Gastroesophageal sphincter (tissue), 4 donors: ENCODE measurements around the gene WSCD2. TPM values are rescaled to one million over a fixed set of nuclear protein-coding genes. Genes with fewer than 3 reads are reported as not detected.

Source experiments
- ATAC-seq: fragments of 150-250 bp; one replicate; pipeline ENCODE4 v1.9.1; 2016; ENCODE audit warnings: mild to moderate bottlenecking, moderate library complexity
- H3K27ac ChIP-seq, 4 donors: fragments of 200-600 bp; sonication (generic) in 3 of 4; 1 replicate in 3 of 4; 2 replicates in 1 of 4; pipeline ENCODE4 v1.5.1; 2016 to 2019
- H3K27me3 ChIP-seq: fragments of 200-600 bp; sonication (generic); one replicate; pipeline ENCODE4 v1.5.1; 2019
- H3K36me3 ChIP-seq, 2 donors: fragments of 200-600 bp; sonication (generic); one replicate each; pipeline ENCODE4 v1.5.1; 2019; ENCODE audit warnings: control low read depth in 1 of 2
- H3K4me1 ChIP-seq, 3 donors: fragments of 200-600 bp; sonication (generic); 1 replicate in 2 of 3; 2 replicates in 1 of 3; pipeline ENCODE4 v1.5.1; 2016 to 2019; ENCODE audit warnings: control low read depth in 2 of 3
- H3K4me3 ChIP-seq, 2 donors: fragments of 200-600 bp; sonication (generic); one replicate each; pipeline ENCODE4 v1.5.1; 2019; ENCODE audit warnings: mild to moderate bottlenecking in 1 of 2, moderate library complexity in 1 of 2
- H3K9me3 ChIP-seq, 3 donors: fragments of 200-600 bp; sonication (generic); one replicate each; pipeline ENCODE4 v1.5.1; 2017 to 2019; ENCODE audit warnings: control low read depth in 2 of 3
- CTCF ChIP-seq, 4 experiments: fragments of 200-600 bp in 2 of 4; fragments of 450-650 bp in 2 of 4; sonication (generic) in 1 of 4; IDR thresholded peaks; one replicate each; pipeline ENCODE4 v1.5.1; 2017 to 2019; ENCODE audit warnings: antibody characterized with exemption in 4 of 4, mild to moderate bottlenecking in 2 of 4, moderate library complexity in 2 of 4
- EP300 ChIP-seq: sonication (generic); formaldehyde crosslinking; IDR thresholded peaks from one replicate; pipeline ENCODE4 v1.6.1; 2017; ENCODE audit warnings: antibody characterized with exemption, mild to moderate bottlenecking
- POLR2A ChIP-seq, 2 donors: fragments of 450-650 bp; IDR thresholded peaks; one replicate each; pipeline ENCODE4 v1.6.1; 2017; ENCODE audit warnings: antibody characterized with exemption in 2 of 2, mild to moderate bottlenecking in 2 of 2, moderate library complexity in 1 of 2
- POLR2AphosphoS5 ChIP-seq: sonication (generic); formaldehyde crosslinking; IDR thresholded peaks from one replicate; pipeline ENCODE4 v1.6.1; 2017; ENCODE audit warnings: antibody characterized with exemption
- WGBS, 2 donors: methylation state at CpG; one replicate each; pipeline ENCODE4 v1.1.5; 2018; ENCODE audit warnings: low coverage in 1 of 2; 5-methylcytosine and 5-hydroxymethylcytosine counted together
- total RNA-seq, 4 donors: library from RNA; depleted of rRNA; stranded (reverse); fragments of >200 nt; gene quantifications; one replicate each; pipeline ENCODE4 v1.1.0, GENCODE V29; 2016

The WSCD2 gene
- total RNA-seq, 4 donors from 2014 or later, result 5.0 to 86.1 (median 31.6) TPM

GRCh38 chr12:108296945-108297344 is 167.9 kb downstream of the WSCD2 start:
- H3K36me3 ChIP-seq, result peaks cover 0 to 8% of the 10 kb centered on the region in 2 donors
- H3K27ac ChIP-seq, result no peak overlapping the region
- ATAC-seq, result no peak
- WGBS, 2 donors, result 62 to 74% methylated on average over 3 of the region's 3 CpGs
- H3K4me1 ChIP-seq, result peaks cover 0 to 11% (median 0%) of the 10 kb centered on the region in 3 donors
- no peak overlapping the region for H3K4me3 ChIP-seq
- no peaks in the 10 kb centered on the region for H3K9me3 ChIP-seq
- TF ChIP-seq POLR2A (IDR thresholded peaks at IDR 0.05) (no peak), CTCF (IDR thresholded peaks at IDR 0.05) (no peak), EP300 (no peak), POLR2AphosphoS5 (no peak)
- H3K27me3 ChIP-seq, result peaks cover 5% of the 10 kb centered on the region

- peaks cover 5% of the 10 kb centered on the region for H3K27me3 ChIP-seq
- H3K9me3 ChIP-seq, result no peaks in the 10 kb centered on the region
- WGBS, 2 donors, result 84 to 88% methylated on average over 1 to 2 of the region's 2 CpGs
- peaks cover 0 to 4% of the 10 kb centered on the region in 2 donors for H3K36me3 ChIP-seq
- peaks cover 0 to 16% (median 3%) of the 10 kb centered on the region in 3 donors for H3K4me1 ChIP-seq
- TF ChIP-seq EP300, result no peak
- TF ChIP-seq POLR2AphosphoS5, result no peak
- TF ChIP-seq POLR2A (IDR thresholded peaks at IDR 0.05), result no peak
- ATAC-seq, result no peak
- no peak overlapping the region for H3K4me3 ChIP-seq
- no peak overlapping the region for H3K27ac ChIP-seq
These were observed 168.3 kb downstream of the WSCD2 start for GRCh38 chr12:108297424-108297823.

GRCh38 chr12:108297895-108298760 is 169.0 kb downstream of the WSCD2 start:
- Histone ChIP-seq H3K9me3 (no peaks in the 10 kb centered on the region), H3K4me1 (peaks cover 0 to 23% (median 9%) of the 10 kb centered on the region in 3 donors), H3K27me3 (peaks cover 5% of the 10 kb centered on the region), H3K36me3 (no peaks in the 10 kb centered on the region), H3K4me3 (no peak overlapping the region), H3K27ac (no peak overlapping the region)
- ATAC-seq, result no peak
- TF ChIP-seq POLR2AphosphoS5, result no peak
- TF ChIP-seq EP300, result no peak
- no peak for TF ChIP-seq CTCF (IDR thresholded peaks at IDR 0.05)
- TF ChIP-seq POLR2A (IDR thresholded peaks at IDR 0.05), result no peak
- WGBS, 2 donors, result 77 to 78% methylated on average over 4 to 5 of the region's 6 CpGs

DNA sequence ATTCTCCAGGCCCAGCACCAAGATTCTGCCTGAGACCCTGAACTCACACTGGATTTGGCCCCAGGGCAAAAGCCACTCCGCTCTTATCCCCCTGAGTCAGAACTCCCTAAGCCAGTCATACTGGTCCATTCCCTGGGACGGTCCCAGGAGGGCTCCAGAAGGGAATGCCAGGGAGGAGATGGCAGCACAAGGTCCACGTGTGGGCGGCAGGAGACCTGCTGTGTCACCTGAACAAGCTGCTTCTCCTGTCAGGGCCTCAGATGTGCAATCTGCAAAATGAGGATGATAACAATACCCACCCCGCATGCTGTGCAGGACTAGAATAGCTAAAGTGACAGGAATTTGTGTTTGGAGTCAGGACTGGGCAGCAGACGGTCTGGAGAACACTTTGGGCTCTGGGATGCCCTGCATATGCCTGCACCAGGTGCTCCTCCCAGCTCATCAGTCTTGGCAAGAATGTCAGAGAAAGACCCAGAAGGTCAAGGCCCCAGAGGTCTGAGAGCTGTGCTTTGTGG is 169.7 kb downstream of the WSCD2 start:
- Histone ChIP-seq H3K9me3 (no peaks in the 10 kb centered on the region), H3K4me1 (peaks cover 0 to 30% (median 16%) of the 10 kb centered on the region in 3 donors)
- WGBS, 2 donors, result 100% methylated on average over 2 of the region's 6 CpGs

More for the DNA sequence above, 169.7 kb downstream of the WSCD2 start:
- Histone ChIP-seq H3K27ac (no peak overlapping the region), H3K4me3 (no peak overlapping the region), H3K27me3 (peaks cover 5% of the 10 kb centered on the region), H3K36me3 (no peaks in the 10 kb centered on the region)
- ATAC-seq, result no peak
- TF ChIP-seq EP300 (no peak), CTCF (IDR thresholded peaks at IDR 0.05) (no peak), POLR2A (IDR thresholded peaks at IDR 0.05) (no peak), POLR2AphosphoS5 (no peak)
